Activated CD8-positive, alpha-beta memory T cell treated with anti-CD3 and anti-CD28 coated beads for 24 hours (primary cell): ENCODE data around the gene CCSER1.
"Not testable (repeated sequence)": the region's sequence is repeated elsewhere in the genome, so short reads cannot be mapped to it uniquely, and the experiment has no call there.

Experiments used
- DNase-seq: peaks from one replicate; pipeline ENCODE4 v3.0.0-alpha.2; 2020

The CCSER1 gene

DNA sequence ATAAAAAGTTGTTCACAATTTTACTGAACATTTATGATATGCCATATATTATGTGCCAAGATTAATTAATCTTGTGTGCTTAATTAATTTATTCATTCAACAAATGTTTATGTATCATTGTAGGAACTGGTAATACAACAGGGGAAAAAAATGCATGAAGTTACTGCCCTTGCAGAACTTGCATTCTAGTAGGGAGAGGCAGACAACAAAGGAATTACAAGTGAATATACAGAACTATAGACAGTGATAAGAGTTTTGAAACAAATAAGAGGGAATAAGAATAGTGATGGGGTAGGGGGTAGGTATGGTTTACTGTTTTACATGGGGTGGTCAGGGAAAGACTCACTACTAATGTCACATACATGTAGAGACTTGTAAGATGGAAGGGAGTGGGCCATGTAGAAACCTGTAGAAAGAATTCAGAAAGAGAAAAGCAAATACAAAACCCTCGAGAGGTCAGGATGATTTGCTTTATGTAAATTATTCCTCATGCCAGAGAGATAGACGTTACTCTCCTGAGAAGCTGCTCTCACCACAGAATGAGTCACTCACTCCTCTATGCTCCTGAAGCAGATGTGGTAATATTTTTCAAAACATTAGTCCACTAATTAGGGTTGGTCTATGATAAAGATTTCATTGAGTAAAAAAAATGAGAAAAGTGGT, 1321.6 kb downstream of the CCSER1 start:
- DNase-seq: no peak

- no peak for DNase-seq
These were observed 1326.9 kb downstream of the CCSER1 start for GRCh38 chr4:91454111-91454510.

DNA sequence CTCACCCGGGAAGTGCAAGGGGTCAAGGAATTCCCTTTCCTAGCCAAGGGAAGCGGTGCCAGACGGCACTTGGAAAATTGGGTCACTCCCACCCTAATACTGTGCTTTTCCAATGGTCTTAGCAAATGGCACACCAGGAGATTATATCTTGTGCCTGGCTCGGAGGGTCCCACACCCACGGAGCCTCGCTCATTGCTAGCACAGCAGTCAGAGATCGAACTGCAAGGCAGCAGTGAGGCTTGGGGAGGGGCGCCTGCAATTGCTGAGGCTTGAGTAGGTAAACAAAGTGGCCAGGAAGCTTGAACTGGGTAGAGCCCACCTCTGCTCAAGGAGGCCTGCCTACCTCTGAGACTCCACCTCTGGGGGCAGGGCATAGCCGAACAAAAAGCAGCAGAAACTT, 1335.4 kb downstream of the CCSER1 start:
- not testable (repeated sequence) for DNase-seq

- no peak for DNase-seq
These were observed 1343.5 kb downstream of the CCSER1 start for GRCh38 chr4:91470671-91471070.

DNA sequence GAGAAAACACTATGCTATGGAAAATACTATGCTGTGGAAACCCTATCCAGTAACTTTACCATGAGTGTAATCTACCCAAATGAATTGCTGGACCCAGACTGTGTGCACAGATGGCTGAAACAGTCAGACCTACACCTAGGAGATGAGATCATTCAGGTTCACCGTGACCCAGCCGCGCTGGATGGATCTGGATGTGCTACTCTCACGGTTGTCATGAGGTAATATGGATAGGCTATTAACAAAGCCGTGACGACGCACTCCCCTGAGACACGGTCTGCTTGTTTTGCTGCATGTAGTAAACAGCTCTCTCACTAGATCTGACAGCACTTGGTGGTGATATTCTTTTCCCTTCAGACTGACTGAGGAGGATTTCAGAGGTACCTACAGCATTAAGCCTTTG, 1344.1 kb downstream of the CCSER1 start:
- no peak for DNase-seq

DNA sequence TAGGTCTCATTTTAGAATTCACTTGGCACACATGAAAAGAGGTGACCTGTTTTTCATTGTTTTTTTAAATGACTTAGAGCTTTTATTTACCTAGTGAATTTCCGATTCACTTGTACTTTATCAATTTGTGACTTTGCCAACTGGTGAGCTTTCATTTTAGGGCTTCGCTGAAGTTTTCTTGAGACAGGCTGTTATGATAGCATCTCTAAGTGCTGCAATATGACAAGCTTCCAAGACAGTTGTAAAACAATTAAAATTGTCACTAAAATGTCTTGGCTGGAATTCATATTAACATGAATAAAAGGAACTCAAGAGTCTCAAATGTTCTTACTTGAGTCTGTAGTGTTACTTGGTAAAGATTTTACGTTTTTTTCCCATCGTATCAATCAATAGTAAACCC, 1344.9 kb downstream of the CCSER1 start:
- DNase-seq: no peak

DNA sequence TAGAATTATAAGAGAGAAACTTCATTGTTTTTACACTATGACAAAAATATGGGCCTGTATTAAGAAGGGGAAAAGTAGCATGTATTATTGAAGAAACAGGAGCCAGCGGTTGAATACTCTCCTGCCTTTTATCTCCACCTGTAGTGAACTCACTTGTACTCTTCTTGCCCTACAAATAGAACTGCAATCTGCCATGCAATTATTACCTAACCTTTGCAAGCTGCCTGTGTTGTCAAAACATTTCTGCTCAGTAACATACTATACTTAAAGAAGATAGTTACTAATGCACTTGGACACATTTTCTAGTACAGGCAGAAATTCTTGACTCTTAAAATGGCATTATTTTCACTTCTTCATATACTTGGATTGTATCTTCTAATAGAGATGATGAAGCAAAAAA, 1358.2 kb downstream of the CCSER1 start:
- no peak for DNase-seq

DNA sequence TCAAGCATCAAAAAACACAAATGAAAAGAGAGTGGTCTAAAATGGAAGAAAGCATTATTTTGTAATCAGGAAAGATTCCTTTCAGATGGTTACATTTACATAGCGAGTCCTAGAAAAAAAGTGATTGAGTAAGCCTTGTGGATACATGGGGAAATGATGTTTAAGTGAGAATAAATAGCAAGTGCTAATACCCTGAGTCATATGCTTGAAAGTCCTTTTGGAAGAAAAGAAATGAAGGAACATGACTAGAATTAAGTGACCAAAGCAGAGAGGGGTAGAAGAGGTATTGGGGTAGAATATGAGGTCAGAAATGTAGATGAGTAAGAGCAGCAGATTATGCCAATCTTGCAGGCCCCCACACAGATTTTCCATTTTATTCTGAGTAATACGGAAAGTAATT, 1361.8 kb downstream of the CCSER1 start:
- DNase-seq: no peak

DNA sequence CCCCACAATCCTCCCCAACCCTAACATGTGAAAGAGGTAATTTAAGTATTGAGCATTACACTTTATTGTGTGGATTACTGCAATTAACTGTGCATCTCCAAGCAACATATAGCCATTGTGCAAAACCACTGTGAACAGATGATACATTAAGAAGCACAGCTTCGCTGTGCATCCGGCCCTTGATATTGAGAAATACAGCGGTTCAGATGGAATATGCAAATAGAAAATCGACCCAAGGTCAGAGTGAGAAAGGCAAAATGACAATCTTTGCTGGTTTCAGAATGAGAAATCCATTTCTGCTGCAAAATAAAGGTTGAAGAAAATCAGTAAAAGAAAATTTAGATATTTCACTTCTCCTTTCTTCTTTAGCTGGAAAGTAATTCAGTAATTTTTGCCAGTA, 1370.7 kb downstream of the CCSER1 start:
- no peak for DNase-seq

DNA sequence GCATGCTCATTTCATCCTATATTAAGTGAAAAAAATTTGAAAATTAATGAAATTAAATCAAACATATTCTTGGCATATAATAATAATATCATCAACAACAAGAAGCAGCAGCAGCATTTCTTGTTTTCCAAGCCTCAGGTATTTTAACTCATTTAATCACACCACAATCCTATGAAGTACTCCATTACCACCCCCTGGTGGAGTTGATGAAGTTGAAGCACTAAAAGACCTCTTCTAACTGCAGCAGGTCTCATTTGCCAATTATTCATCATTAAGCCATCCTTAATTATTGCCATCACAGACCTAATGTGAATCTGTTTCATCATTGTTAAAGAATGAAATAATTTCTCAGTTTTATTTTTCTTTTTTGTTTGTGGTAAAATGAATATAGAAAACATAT, 1375.2 kb downstream of the CCSER1 start:
- no peak for DNase-seq

GRCh38 chr4:91513326-91513725, 1386.1 kb downstream of the CCSER1 start:
- no peak for DNase-seq

- DNase-seq: no peak
These were observed 1392.0 kb downstream of the CCSER1 start for GRCh38 chr4:91519155-91519554.

DNA sequence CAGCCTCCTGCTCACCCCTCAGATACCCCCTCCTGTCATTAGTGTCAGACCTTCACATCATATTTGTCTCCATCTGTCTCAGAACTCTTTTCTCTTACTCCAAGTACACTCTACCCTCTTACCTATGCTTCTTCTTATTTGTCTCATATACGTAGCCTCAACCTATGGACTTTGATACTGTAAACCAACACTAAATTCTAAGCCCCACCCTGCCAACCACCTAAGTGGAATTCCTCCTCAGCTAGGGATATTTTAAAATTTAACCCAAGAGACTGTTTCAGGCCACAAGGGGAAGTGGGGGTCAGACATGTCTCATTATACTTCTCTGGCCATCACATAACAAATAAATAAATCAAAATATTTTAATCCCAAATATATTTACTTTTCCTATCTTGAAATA, 1398.4 kb downstream of the CCSER1 start:
- DNase-seq: no peak

- no peak for DNase-seq
These were observed 1399.9 kb downstream of the CCSER1 start for GRCh38 chr4:91527056-91527455.

DNA sequence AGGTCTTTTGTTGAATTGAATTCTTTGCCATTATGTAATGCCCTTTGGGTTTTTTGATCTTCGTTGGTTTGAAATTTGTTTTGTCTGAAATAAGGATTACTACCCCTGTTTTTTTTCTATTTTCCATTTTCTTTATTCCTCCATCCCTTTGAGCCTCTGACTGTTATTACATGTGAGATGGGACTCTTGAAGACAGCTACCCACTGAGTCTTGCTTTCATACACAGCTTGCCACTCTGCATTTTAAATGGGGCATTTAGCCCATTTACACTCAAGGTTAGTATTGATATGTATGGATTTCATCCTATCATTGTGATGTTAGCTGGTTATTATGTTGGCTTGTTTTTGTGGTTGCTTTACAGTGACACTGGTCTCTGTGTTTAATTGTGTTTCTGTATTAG, 1440.4 kb downstream of the CCSER1 start:
- no peak for DNase-seq

DNA sequence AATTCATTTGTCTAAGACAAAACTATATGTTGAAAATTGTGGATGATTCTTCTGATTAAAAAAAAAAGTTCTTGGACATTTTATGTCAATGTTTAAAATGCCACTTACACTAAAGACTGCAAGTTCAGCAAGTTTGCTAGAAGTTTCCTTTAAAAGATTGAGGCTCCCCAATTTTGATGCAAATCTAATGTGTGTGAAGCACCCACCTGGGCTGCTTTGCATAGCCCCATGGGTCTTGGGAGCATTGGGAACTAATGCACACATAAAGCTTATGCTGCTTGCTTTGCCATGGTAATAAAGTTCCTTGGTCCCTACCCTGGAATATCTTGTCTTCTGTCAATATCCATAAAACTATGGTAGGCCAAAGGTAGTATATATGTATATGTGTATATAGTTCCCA, 1450.7 kb downstream of the CCSER1 start:
- no peak for DNase-seq

DNA sequence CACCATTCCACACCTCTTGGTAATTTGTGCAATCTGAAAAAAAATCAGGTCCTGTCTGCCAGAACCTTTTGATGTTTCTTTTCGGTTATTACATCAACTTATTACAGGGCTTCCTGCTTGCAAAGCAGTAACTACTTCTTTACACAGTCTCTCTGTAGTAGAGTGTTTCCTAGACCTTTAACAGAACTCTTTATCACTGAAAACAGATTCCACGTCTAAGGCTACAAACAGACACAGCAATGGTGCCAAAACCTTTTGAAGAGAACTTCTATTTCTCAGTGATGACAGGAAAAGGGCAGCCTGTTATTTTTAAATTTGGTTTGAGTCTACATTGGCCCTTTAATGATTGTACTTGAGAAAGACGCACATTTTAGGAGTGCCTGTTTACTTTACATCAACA, 1463.1 kb downstream of the CCSER1 start:
- DNase-seq: no peak

- no peak for DNase-seq
These were observed 1464.9 kb downstream of the CCSER1 start for GRCh38 chr4:91592125-91592524.

- no peak for DNase-seq
These were observed 1469.5 kb downstream of the CCSER1 start for GRCh38 chr4:91596718-91597117.

DNA sequence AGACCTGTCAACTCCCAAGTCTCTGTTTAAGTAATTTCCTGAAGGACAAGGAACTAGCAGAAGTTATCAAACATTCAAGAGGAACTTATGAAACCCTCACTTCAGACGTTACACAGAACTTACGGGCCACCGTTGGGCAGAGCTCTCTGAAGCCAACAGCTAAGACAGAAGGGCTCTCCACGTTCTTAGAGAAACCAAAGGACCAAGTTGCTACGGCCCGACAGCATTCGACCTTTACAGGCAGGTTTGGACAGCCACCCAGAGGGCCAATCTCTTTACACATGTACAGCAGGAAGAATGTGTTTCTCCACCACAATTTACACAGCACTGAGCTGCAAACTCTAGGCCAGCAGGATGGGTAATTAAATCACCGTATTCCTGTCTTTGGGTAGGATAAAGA, 1471.5 kb downstream of the CCSER1 start:
- no peak for DNase-seq

DNA sequence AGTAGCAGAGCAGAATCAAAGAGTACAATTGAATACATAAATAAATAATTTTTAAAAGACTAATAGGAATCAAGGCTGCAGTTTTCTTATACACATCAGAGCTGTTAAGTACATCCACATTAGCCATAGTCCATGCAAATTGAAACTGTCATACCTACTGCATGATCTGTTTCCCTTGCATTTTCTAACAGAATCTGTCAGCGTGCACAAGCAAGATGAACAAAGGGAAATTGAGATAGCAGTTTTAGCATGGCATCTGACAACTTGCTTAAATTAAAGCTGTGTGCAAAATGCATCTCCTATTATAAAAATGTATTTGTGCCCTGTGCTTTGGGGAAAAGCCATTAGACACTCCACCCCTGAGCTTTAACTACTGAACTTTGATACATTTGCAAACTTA, 1473.1 kb downstream of the CCSER1 start:
- no peak for DNase-seq

- DNase-seq: no peak
These were observed 1474.2 kb downstream of the CCSER1 start for GRCh38 chr4:91601401-91601800.

GRCh38 chr4:91611782-91612181, 1484.6 kb downstream of the CCSER1 start:
- no peak for DNase-seq

DNA sequence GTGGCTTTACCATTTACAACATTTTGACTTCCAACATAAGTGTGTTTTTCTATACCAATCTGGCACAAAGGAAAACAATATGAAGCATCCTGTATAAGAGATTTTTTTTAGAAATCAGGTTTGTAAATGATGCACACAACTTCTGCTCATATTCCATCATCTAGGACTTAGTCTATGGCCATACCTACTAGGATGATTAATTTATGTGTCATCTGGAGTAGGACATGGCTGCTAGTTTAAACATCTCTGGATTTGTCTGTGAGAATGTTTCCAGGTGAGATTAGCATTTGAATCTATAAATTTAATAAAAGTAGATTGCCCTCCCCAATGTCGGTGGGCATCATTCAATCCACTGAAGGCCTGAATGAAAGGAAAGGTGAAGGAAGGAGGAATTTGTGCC, 1493.8 kb downstream of the CCSER1 start:
- DNase-seq: no peak

- no peak for DNase-seq
These were observed 1494.3 kb downstream of the CCSER1 start for GRCh38 chr4:91621446-91621845.
